Measurements from ENCODE around the gene PSME4.

The PSME4 gene, protein sequence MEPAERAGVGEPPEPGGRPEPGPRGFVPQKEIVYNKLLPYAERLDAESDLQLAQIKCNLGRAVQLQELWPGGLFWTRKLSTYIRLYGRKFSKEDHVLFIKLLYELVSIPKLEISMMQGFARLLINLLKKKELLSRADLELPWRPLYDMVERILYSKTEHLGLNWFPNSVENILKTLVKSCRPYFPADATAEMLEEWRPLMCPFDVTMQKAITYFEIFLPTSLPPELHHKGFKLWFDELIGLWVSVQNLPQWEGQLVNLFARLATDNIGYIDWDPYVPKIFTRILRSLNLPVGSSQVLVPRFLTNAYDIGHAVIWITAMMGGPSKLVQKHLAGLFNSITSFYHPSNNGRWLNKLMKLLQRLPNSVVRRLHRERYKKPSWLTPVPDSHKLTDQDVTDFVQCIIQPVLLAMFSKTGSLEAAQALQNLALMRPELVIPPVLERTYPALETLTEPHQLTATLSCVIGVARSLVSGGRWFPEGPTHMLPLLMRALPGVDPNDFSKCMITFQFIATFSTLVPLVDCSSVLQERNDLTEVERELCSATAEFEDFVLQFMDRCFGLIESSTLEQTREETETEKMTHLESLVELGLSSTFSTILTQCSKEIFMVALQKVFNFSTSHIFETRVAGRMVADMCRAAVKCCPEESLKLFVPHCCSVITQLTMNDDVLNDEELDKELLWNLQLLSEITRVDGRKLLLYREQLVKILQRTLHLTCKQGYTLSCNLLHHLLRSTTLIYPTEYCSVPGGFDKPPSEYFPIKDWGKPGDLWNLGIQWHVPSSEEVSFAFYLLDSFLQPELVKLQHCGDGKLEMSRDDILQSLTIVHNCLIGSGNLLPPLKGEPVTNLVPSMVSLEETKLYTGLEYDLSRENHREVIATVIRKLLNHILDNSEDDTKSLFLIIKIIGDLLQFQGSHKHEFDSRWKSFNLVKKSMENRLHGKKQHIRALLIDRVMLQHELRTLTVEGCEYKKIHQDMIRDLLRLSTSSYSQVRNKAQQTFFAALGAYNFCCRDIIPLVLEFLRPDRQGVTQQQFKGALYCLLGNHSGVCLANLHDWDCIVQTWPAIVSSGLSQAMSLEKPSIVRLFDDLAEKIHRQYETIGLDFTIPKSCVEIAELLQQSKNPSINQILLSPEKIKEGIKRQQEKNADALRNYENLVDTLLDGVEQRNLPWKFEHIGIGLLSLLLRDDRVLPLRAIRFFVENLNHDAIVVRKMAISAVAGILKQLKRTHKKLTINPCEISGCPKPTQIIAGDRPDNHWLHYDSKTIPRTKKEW (N-terminal part only)

DNA sequence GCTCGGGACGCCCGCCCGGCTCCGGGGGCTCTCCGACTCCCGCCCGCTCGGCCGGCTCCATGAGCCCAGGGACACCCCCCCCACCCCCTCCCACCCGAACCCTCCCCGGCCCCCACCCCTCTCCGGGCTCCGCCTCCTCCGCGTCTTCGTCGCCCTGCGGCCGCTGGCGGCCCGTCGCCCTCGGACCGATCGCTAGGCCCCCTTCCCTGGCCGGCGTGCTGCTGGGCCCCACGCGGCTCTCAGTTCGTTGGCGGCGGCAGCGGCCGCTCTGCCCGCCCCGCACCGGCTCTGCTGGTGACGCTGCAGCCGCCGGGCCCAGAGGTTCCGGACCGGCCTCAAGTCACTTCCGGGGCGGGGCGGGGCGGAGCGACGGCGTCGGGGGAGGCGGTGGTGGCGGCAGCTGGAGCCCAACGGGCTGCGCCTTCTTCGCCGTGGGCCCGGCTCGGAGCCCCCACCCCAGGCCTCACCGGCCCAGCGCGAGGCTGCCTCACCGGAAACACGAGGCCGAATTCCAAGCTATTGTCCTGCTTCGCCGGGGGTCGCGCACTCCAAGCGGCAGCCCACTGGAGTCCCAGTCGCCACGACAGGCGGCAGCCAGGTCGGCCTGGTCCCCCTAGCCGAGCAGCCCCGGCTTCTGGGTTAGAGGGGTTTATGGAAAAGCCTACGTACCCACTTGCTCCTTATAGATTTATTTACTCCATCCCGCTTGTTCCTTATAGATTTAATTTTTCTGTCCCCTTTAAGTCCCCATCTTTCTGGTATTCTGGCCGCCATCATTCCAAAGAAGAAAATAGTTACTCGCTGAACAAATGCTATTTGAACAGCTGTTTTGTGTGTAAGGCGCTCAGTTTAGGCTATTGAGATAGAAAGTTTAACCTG is at the start of gene PSME4:
Gene PSME4, minus strand, starts transcription at position 270 of the 879 bp plus-strand sequence. Its CDS starts 209 bp downstream, at position 61.
- peak; percentile 97 for DNase-seq (ENCODE audit: low spot score)

DNA sequence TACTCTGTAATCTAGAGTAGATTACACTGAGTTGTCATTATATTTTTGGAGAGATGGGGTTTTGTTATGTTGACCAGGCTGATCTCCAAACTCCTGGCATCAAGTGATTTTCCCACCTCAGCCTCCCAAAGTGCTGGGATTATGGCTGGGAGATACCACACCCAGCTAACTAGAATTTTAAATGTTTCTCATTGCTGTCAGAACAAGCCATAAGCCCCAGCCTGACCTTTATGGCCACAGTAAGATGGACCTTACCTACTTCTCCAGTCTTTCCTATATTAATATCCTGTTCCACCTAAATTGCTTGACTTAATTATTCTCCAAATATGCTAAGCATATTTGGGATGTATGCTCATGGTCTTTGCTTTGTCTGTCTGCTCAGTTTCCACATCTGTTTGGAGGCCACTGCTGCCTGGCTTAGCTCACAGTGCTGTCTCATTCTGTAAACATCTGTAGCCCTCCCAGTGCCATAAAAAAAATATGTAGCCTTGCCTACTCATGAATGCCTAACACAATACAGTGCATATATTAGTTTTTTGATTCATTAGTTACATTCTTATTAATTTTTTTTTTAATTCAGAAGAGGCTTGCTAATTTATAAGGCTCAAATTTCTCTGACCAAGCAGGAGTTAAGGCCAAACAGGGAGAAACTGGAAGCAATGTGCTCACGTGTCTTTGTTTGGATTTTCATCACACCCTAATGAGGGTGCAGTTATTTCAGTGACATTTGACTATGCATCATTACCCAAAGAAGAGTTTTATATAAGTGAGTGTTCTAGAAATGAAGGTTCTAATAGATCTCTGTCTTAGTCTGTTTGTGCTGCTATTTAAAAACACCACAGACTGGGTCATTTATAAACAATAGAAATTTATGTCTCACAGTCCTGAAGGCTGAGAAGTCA is 45.3 kb upstream of the PSME4 start:
- DNase-seq (ENCODE audit: low spot score): peak; percentile 83

DNA sequence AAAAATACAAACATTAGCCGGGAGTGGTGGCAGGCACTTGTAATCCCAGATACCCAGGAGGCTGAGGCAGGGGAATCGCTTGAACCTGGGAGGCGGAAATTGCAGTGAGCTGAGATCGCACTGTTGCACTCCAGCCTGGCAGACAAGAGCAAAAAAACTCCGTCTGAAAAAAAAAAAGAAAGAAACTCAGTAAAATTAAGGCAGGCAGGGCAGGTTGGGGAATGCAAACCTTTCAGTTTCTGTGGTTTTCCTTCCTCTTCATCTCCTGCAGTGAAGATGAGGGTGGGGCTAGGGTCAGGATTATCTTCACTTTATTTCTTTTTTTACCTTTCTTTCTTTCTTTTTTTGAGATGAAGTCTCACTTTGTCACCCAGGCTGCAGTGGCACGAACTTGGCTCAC is 43.2 kb upstream of the PSME4 start:
- DNase-seq (ENCODE audit: low spot score): no peak

DNA sequence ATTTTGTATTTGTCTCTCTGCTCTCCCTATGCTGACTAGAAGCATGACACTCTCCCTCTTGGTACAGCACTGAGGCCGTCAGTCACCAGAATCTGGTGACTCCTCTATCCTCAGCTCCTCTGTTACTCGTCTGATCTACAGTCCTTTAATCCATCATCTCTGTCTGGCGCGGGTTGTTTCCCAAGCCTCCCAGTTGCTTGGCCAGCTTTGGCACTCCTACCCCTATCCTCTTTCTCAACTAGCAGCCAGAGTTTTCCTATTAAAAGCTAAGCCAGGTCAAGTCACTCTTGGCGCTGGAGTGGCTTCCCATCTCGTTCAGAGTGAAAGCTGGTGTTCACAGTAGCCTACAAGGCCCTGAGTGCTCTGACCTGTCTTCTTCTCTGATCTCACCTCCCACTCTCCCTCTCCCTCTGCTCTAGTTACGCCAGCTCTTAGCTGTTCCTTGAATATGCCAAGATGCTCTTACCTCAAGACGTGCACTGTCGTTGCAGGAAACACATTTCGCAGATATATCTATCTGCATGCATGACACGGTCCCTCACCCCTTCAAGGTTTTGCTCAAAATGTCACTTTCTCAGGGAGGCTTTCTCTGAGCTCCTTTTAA is 41.8 kb upstream of the PSME4 start:
- no peak for DNase-seq (ENCODE audit: low spot score)

DNA sequence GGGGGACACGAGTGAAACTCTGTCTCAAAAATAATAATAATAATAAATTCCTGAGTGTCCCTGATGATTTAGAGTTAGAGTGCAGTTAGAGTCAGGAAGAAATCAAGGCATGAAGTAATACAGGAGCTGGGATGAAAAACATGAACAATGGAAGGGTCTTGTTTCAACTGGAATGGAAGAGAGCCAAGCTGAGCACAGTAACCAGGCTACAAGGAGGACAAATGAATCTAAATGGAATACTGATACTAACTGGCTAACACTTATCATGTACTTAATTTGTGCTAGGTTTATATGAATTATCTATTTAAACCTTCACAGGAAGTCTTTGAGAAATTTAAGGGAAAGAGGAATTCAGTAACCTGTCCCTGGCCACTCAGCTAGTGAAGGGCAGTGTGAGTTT is 38.8 kb upstream of the PSME4 start:
- DNase-seq (ENCODE audit: low spot score): no peak

DNA sequence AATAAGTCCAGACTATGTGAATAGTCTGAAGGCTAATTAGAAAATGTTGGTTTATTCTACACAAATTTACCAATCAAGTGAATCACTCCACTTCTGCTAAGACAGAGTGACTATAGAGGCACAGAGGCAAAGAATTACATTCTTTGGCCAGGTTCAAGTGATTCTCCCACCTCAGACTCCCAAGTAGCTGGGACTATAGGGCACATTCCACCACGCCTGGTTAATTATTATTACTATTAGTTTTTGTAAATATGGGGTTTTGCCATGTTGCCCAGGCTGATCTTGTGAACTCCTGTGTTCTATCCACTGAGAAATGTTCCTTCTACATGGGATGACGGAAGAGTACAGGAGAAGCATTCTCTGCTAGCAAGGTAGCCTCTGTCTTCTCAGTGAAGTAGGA is 37.6 kb upstream of the PSME4 start:
- no peak for DNase-seq (ENCODE audit: low spot score)

DNA sequence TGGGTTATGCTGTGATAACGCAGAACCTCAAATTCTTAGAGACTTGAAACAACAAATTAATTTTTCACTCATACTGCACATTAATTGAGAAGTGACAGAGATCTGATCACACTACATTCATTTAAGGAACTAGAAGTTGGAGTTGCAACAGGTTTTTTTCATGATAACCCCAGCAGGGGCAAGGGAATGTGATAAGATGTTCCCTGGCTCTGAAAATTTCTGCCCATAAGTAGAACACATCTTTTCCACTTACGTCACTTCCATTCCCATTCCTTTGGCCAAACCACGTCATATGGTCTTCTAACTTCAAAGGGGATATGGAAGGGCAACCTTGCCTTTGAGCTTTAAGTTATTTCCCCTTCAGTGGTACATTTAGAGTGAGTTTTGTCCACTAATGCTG is 29.7 kb upstream of the PSME4 start:
- no peak for DNase-seq (ENCODE audit: low spot score)

DNA sequence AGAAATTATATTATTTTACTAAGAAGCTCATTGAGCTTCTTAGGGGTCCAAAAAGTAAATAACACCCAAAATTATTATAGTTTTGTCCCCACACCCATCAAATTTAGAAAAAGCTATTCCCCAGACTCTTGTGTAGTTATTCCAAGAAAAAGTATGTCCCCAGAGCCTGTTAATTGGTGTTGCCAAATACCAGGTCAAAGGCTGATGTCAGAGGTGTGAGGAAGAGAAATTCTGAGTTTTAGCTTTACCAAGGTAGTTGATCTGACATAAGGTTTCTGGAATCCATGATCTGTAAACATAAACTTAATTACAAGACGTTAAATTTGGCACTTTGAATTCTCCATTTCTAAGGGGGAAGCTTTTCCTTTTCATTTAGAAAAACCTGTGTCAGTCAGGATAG is 29.3 kb upstream of the PSME4 start:
- DNase-seq (ENCODE audit: low spot score): no peak

DNA sequence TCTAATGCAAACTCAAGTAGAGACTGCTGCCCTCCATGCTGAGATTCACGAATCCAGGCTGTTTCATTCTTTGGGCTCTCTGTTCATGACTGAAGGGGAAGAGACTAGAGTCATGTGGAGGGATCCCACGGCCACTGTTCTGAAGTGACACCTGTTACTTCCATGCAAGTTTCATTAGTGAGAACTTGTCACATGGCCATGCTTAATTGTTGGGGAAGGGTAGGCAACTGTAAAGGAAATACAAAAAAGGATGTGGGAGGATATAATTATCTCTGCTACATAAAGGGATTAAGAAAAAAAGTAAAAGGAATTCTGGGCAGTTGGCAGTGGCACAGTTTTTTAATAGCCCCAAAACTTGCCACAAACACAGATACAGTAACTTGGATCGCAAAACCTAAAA is 28.0 kb upstream of the PSME4 start:
- no peak for DNase-seq (ENCODE audit: low spot score)

DNA sequence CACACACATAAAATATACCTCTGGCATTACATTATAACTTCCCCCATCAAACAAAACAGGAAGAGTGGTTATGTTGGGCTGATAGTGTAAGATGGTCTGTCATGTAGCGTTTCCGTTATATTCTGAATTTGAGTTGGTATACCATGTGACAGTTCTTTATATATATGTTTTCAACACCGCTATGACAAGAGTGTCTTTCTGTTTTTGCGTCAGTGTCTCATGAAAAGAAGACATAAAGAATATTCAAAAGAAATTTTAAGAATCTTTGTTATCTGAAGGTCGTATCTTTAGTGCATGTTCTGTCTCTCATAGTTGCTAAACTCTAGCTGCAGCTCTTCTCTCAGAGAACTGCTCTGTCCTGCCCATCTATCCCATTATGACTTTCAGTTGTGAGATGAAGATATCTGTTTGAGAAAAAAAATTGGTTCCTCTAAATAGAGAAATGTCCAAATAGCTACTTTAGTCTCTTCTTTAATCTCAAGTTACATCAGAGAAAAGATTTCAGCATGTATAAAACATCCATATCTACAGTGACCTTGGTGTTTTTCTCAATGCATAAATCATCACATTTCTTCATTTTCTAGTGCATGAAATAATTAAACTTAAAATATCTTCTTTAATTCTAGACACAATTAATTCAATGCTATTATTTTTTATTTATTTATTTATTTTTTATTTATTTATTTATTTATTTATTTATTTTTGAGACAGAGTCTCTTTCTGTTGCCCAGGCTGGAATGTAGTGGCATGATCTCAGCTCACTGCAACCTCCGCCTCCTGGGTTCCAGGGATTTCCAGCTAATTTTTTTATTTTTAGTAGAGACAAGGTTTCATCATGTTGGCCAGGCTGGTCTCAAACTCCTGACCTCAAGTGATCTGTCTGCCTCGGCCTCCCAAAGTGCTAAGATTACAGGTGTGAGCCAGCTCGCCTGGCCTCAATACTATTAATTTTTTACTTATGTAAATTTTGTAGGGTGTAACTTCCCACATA is 24.3 kb upstream of the PSME4 start:
- DNase-seq (ENCODE audit: low spot score): no peak

DNA sequence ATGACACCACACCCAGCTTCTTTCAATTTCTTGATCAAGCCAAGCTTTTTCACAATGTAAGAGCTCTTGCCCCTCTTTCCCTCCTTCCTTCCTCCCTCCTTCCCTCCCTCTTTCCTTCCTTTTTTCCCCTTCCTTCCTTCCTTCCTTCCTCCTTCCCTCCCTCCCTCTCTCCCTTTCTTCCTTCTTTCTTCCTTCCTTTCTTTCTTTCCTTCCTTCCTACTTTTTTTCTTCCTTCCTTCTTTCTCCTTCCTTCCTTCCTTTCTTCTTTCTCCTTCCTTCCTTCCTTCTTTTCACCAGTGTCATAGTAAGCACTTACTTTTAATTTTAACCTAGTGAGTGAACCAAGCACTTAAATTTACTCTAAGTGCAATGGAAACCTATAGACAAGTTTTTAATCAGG is 21.2 kb upstream of the PSME4 start:
- no peak for DNase-seq (ENCODE audit: low spot score)

DNA sequence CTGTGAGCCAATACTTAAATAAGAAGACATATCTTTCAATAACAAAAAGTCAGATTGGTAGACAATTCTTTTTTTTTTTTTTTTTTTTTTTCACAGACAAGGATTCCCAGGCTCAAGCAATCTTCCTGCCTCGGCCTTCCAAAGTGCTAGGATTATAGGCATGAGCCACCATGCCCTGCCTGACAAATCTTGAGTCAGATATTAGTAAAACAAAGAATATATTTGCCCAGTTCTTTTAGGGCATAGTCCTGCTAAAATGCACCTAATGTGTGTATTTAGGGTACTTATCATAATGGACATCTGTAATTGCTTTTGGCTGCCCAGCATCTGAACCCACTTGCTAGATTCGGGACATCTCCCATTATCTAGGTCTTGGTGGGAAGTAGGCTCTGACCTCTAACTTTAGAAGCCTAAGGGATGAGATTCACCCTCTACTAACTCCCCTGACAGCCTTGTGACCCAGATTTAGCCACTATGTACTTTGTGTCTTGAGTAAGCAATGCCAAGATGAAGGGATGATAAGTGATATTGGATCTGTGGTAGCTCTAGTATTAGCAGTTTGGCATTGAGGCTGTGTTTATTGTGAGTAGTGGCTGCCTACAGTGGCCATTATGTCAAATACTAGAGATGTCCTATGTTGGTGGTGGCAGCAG is 18.5 kb upstream of the PSME4 start:
- no peak for DNase-seq (ENCODE audit: low spot score)

DNA sequence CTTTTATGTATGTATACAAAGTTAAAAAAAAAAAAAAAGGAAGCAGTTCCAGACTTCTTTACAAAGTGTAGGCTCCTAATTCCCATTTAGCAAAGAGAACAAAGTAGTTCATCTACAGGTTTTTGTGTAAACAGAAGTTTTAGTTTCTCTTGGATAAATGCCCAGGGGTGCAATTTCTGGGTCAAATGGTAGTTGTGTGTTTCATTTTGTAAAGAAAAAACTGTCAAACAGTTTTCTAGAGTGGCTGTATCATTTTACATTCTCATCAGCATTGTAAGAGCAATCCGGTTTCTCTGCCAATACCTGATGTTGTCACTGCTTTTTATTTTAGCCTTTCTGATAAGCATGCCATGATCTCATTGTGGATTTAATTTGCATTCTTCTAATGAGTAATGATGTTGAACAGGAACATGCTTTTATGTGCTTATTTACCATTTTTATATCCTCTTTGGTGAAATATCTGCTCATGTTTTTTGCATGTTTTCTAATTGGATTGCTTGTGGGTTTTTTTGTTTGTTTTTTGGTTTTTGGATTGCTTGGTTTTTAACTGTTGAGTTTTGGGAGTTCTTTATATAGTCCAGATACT is 16.6 kb upstream of the PSME4 start:
- DNase-seq (ENCODE audit: low spot score): no peak

DNA sequence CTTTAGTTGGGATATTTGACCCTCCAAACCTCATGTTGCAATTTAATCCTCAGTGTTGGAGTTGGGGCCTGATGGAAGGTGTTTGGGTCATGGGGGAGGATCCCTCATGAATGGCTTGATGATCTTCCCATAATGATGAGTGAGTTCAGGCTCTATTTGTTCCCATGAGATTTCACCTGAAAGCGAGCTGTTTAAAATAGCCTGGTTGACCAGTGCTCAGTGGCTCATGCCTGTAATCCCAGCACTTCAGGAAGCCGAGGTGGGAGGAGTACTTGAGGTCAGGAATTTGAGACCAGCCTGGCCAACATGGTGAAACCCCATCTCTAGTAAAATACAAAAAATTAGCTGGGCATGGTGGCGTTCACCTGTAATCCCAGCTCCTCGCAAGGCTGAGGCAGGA is 14.9 kb upstream of the PSME4 start:
- no peak for DNase-seq (ENCODE audit: low spot score)

DNA sequence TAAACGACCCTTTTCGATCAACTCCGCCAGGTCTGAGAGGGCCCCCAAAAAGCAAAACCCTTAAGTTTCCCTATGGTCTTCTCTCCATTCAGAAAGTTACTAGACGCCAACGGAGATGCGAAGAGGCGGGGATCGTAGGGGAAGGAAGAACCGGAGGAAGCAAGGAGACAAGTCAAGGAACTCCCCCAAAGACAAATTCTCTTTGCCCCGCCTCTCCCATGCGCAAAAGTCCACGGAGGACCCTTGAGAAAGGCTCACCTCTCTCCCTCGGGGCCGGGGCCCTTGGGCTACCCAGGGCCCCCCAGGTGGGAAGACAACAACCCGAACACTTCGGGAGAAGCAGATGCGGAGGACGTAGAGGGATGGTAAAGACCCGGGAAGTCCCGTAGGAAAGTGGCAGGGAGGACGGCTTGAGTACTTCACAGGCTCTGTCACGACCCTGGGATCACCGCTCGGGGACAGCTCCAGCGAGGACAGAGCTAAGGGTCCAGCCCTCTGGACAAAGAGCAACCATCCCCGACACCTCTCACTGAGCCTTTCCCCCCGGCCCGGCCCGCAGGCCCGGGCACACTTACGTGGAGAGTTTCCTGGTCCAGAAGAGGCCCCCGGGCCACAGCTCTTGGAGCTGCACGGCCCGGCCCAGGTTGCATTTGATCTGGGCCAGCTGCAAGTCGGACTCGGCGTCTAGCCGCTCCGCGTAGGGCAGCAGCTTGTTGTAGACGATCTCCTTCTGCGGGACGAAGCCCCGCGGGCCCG is 647 bp downstream of the PSME4 start:
- DNase-seq (ENCODE audit: low spot score): peak; percentile 41

DNA sequence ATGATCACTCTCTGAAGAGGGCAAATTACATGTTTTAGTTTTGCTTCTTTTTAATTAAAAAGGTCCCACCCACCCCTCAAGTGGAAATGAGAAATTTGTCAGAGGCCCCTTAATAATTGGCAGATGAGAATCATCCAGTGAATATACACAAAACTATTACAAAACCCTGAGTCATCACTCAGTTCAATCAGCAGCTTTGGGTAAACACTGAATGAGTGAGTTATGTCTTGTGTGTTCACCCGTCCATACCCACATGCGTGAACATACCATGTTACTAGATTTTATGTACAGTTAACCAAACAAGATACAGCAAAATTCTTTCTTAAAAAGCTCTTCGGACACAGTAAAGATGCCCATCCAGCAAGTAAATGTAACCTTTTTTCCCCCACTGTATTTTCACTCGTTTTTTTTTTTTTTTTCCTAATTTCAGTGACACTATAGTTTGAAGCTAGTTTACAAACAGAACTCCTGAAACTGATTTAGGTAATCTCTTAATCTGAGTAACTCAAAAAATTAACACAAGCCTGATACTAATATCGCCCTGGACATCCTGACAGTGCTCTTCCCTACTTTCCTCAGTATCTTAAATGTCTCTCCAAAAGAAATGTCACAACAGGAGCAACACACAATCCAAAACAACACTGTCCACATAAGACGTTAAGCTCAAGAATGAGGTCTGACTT is 1.4 kb downstream of the PSME4 start:
- DNase-seq (ENCODE audit: low spot score): peak; percentile 56
